Chondrocyte (in vitro differentiated cells): ENCODE data around the gene TRPV2. TPM values are rescaled to one million over a fixed set of nuclear protein-coding genes. Genes with fewer than 3 reads are reported as not detected.
A peak's percentile ranks its signal among the peaks of the same experiment; 100 is the strongest.

ENCODE experiments used
- DNase-seq: peaks from one replicate; pipeline ENCODE4 v3.0.0; 2021; ENCODE audit warnings: mixed read lengths, low spot score
- H3K27ac Mint-ChIP-seq: one replicate; pipeline ENCODE4 v1.8.0; 2021; ENCODE audit warnings: mild to moderate bottlenecking, moderate library complexity, mixed read lengths; ENCODE audit not compliant: unreplicated experiment
- H3K27me3 Mint-ChIP-seq: 2 replicates; pipeline ENCODE4 v1.8.0; 2021; ENCODE audit warnings: low read depth, mixed read lengths
- H3K36me3 Mint-ChIP-seq: 2 replicates; pipeline ENCODE4 v1.8.0; 2021; ENCODE audit warnings: low read depth, mixed read lengths
- H3K4me1 Mint-ChIP-seq: 2 replicates; pipeline ENCODE4 v1.8.0; 2021; ENCODE audit warnings: low read depth, mild to moderate bottlenecking, mixed read lengths
- H3K4me3 Mint-ChIP-seq: one replicate; pipeline ENCODE4 v1.8.0; 2021; ENCODE audit warnings: mild to moderate bottlenecking, moderate library complexity, mixed read lengths; ENCODE audit not compliant: unreplicated experiment
- H3K9me3 Mint-ChIP-seq: 2 replicates; pipeline ENCODE4 v1.8.0; 2021; ENCODE audit warnings: low read depth, mixed read lengths
- CTCF ChIP-seq: fragments of 200-600 bp; sonication (generic); IDR thresholded peaks from 2 replicates; pipeline ENCODE4 v1.5.0; 2021; ENCODE audit warnings: antibody characterized with exemption, mild to moderate bottlenecking, moderate library complexity
- total RNA-seq: library from RNA; stranded (reverse); gene quantifications from 3 replicates; pipeline ENCODE4 v1.2.1, GENCODE V29; 2021

TRPV2 gene
- total RNA-seq, 1 donor from 2014 or later = 43.5 TPM

- Mint-ChIP-seq H3K9me3 (no peaks in the 10 kb centered on the region), H3K27me3 (no peaks in the 10 kb centered on the region), H3K36me3 (peaks cover 1% of the 10 kb centered on the region), H3K4me1 (peaks cover 37% of the 10 kb centered on the region), H3K27ac (peak overlapping the region; percentile 96), H3K4me3 (no peak overlapping the region)
- no peak for TF ChIP-seq CTCF
- DNase-seq = no peak
Measured at GRCh38 chr17:16417896-16418684, 2.7 kb downstream of the TRPV2 start.

GRCh38 chr17:16418685-16419068, 3.3 kb downstream of the TRPV2 start:
- Mint-ChIP-seq H3K27ac (peak overlapping the region; percentile 96), H3K27me3 (no peaks in the 10 kb centered on the region)

GRCh38 chr17:16419074-16419928, 3.9 kb downstream of the TRPV2 start:
- Mint-ChIP-seq H3K36me3 (peaks cover 1% of the 10 kb centered on the region), H3K9me3 (no peaks in the 10 kb centered on the region), H3K4me1 (peaks cover 37% of the 10 kb centered on the region), H3K27me3 (no peaks in the 10 kb centered on the region), H3K27ac (peak overlapping the region; percentile 96), H3K4me3 (peak overlapping the region; percentile 21)
- TF ChIP-seq CTCF = peak; percentile 15
- no peak for DNase-seq

More at GRCh38 chr17:16418685-16419068, 3.3 kb downstream of the TRPV2 start:
- Mint-ChIP-seq H3K9me3 (no peaks in the 10 kb centered on the region), H3K4me3 (no peak overlapping the region), H3K36me3 (peaks cover 1% of the 10 kb centered on the region), H3K4me1 (peaks cover 37% of the 10 kb centered on the region)
- DNase-seq = no peak
- no peak for TF ChIP-seq CTCF

- Mint-ChIP-seq H3K4me3 (no peak overlapping the region), H3K4me1 (peaks cover 37% of the 10 kb centered on the region), H3K36me3 (peaks cover 1% of the 10 kb centered on the region), H3K27ac (peak overlapping the region; percentile 96), H3K27me3 (no peaks in the 10 kb centered on the region), H3K9me3 (no peaks in the 10 kb centered on the region)
- TF ChIP-seq CTCF = no peak
- DNase-seq = no peak
Measured at GRCh38 chr17:16419929-16420271, 4.5 kb downstream of the TRPV2 start.

- no peak overlapping the region for H3K27ac Mint-ChIP-seq
- TF ChIP-seq CTCF = no peak
- no peaks in the 10 kb centered on the region for H3K9me3 Mint-ChIP-seq
- no peaks in the 10 kb centered on the region for H3K27me3 Mint-ChIP-seq
- peaks cover 1% of the 10 kb centered on the region for H3K36me3 Mint-ChIP-seq
- no peak overlapping the region for H3K4me3 Mint-ChIP-seq
- no peak for DNase-seq
- peaks cover 29% of the 10 kb centered on the region for H3K4me1 Mint-ChIP-seq
Measured at GRCh38 chr17:16422416-16422815, 7.0 kb downstream of the TRPV2 start.
